AG09319 (cell line): ENCODE data around the gene CHST2.

Experiments used
- DNase-seq: peaks from one replicate; pipeline ENCODE4 v3.0.0-alpha.2; 2010; ENCODE audit warnings: low read depth; ENCODE audit errors: extremely low read depth
- TF ChIP-seq, protein P1 (sequence below): IDR thresholded peaks from 2 replicates; pipeline ENCODE4 v1.5.1; 2011; ENCODE audit warnings: low read depth, mild to moderate bottlenecking, inconsistent platforms, low read length, moderate library complexity

The CHST2 gene

DNA sequence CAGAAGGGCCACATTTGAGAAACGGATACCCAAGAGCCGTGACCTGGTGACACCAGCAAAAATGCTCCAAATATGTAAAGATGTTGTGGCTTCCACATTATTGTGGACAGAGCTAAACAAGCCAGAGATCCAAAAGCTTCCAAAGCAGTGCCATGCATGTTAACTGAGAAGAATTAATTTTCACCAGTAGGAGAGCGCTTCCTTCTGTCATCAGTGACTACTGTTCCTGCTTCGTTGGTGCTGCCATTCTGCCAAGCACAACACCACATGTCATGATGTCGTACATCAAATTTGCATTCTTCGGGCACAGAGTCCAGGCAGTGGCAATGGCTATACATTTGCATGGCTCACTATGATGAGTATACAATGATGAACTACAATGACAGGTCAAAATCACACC lies 19.1 kb upstream of the CHST2 start:
- DNase-seq, result no peak
- TF ChIP-seq, protein P1, sequence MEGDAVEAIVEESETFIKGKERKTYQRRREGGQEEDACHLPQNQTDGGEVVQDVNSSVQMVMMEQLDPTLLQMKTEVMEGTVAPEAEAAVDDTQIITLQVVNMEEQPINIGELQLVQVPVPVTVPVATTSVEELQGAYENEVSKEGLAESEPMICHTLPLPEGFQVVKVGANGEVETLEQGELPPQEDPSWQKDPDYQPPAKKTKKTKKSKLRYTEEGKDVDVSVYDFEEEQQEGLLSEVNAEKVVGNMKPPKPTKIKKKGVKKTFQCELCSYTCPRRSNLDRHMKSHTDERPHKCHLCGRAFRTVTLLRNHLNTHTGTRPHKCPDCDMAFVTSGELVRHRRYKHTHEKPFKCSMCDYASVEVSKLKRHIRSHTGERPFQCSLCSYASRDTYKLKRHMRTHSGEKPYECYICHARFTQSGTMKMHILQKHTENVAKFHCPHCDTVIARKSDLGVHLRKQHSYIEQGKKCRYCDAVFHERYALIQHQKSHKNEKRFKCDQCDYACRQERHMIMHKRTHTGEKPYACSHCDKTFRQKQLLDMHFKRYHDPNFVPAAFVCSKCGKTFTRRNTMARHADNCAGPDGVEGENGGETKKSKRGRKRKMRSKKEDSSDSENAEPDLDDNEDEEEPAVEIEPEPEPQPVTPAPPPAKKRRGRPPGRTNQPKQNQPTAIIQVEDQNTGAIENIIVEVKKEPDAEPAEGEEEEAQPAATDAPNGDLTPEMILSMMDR, result no peak

- DNase-seq, result no peak
- TF ChIP-seq, protein P1, result no peak
These were observed 17.7 kb upstream of the CHST2 start for GRCh38 chr3:143101792-143102381.

- no peak for DNase-seq
- TF ChIP-seq, protein P1, result no peak
These were observed 15.9 kb upstream of the CHST2 start for GRCh38 chr3:143103652-143104051.

GRCh38 chr3:143105170-143105569 lies 14.4 kb upstream of the CHST2 start:
- TF ChIP-seq, protein P1, result no peak
- no peak for DNase-seq

DNA sequence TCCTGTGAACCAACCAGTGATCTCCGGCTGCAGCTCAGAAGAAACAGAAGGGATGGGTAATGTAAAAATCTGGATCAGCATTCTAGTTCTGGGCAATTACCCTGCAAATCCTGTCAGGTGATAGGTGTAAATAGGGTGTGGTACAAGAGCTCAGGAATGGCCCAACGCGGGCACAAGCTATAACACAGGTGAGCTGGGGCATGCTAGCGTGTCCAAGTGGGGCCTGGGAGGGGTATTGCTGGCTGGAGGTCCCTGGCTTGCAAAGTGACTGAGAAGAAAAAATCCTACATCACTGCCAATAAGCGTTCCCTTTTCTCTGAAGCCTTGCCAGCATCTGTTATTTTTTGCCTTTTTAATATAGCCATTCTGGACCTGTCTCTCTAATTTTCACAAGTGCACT lies 9.7 kb upstream of the CHST2 start:
- TF ChIP-seq, protein P1, result no peak
- no peak for DNase-seq

- TF ChIP-seq, protein P1, result no peak
- DNase-seq, result no peak
These were observed 9.2 kb upstream of the CHST2 start for GRCh38 chr3:143110371-143110770.

GRCh38 chr3:143118630-143119008 lies 952 bp upstream of the CHST2 start:
- no peak for DNase-seq
- TF ChIP-seq, protein P1, result no peak
